GM18870 (cell line): ENCODE measurements around the gene OR2K2.
"Not testable (repeated sequence)": the region's sequence is repeated elsewhere in the genome, so short reads cannot be mapped to it uniquely, and the experiment has no call there.

Experiments
- ATAC-seq: cut with Tn5 transposase; IDR thresholded peaks from one replicate; pipeline ENCODE4 v1.9.1; 2021; ENCODE audit warnings: moderate library complexity; ENCODE audit not compliant: unreplicated experiment

The OR2K2 gene

DNA sequence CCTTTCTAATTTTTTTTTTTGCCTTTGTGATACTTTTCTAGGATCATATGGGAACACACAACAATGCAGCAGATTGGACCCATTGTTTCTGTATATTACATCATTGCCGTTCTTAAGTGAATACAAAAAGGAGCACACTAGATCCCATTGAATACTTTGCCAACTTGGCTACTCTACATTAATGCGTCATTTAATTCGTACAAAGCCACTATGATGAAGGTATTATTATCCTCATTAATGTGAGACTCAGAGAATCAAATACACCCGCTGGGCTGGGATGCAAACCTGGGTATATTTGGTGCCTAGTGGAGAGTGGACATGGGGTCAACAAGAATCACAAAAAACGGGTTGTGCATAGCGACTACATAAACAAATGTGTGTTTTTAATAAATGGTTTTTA is 31.9 kb downstream of the OR2K2 start:
- ATAC-seq = no peak

- ATAC-seq = no peak
Observed at GRCh38 chr9:111297066-111297824, 32.8 kb downstream of the OR2K2 start.

DNA sequence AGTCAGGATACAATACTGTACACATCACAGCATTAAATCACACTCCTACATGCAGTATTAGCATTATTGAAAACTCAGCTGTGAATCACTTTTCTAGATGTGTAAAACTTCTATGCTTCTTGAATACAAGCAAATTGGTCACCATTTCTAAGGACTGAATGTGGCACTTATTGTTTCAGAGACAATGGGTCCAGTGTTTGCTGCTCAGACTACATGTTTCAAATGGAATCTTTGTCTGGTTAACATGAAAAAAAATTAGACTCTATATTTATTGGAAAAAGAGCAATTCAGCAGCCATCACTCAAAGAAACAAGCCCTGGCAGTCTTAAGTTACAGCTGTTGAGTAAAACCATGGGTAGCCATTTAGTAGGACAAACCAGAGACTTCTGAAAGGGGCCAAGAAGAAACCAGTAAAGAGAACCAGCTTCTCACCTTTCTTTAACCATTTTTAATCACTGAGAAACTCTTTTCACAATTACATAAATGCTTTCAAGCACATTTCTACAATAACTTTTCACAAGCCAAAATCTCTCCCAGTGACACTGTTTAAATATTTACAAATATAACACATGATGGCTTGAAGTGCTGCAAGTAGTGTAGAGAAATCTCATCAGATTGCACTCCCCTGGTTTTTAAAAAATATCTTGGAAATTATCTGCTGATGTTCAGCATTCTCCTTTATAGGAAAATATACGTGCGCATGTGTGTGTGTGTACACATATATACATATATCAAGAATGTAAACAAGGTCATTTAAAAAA is 35.2 kb downstream of the OR2K2 start:
- no peak for ATAC-seq

DNA sequence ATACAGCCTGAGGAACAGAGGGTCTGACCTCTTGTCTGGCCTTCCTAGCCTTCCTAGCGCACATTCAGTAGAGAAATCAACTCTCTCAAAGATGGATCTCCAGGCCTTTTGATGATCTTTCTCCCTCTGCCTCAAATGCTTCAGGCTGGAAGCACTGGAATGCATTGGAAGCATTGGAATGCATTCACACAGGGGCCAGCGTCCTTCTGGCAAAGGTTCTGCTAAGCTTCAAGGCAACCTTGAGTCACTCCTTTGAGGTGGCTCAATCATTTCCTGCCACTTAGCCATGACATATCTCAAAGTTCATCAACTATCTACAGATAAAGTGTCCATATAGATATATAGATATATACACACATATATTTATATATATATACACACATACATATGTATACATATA is 42.9 kb downstream of the OR2K2 start:
- ATAC-seq = no peak

- ATAC-seq = no peak
Observed at GRCh38 chr9:111284703-111285102, 45.3 kb downstream of the OR2K2 start.

DNA sequence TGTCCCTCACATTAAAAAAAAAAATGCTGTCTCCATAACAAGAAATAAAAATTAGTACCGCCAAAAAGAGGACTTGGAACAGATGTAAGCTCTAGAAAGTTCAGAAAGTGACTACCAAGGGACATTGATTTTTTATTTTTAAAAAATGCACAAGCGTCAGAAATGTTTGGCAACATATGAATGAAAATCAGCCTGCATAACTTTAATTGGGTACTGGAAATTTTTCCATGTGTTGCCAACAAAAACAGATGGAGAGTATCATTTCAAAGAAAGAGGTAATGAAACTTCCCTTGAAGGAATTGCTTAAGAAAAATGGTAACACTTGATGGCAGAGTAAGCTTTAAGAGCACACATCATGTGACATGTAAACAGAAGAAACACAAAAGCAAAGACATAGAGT is 47.2 kb downstream of the OR2K2 start:
- ATAC-seq = no peak

GRCh38 chr9:111280795-111281194 is 49.2 kb downstream of the OR2K2 start:
- not testable (repeated sequence) for ATAC-seq
